ENCODE measurements around the gene MICAL2. TPM values are rescaled to one million over a fixed set of nuclear protein-coding genes. Genes with fewer than 3 reads are reported as not detected.

Gene MICAL2
- total RNA-seq, 1 donor from 2014 or later, result 10.0 TPM

DNA sequence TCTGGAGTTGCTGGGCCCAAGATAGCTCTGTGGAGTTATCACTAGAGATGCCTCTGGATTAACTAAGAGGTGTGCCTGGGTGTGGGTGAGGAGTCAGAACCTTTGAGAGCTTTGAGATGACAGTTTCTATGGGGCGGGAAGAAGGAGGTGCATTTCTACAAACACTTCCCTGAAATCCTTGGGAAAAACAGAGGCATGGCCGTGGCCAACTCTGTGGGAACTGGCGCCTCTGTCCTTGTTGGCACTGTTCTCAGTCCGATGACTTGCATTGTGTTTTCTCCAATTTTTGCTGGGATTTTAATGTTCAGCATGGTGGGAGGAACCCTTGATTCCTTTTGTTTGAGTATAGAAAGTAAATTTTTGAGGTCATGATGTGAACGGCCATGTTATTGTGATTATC, 151.2 kb downstream of the MICAL2 start:
- no peak for TF ChIP-seq CTCF (IDR thresholded peaks at IDR 0.05; ENCODE audit: unreplicated experiment)
- no peaks in the 10 kb centered on the region for H3K9me3 Mint-ChIP-seq (ENCODE audit: low read depth)
- H3K27me3 Mint-ChIP-seq, result no peaks in the 10 kb centered on the region
- H3K27ac Mint-ChIP-seq, result no peak overlapping the region
- H3K4me1 Mint-ChIP-seq (ENCODE audit: low read depth), result peaks cover 12% of the 10 kb centered on the region
- no peaks in the 10 kb centered on the region for H3K36me3 Mint-ChIP-seq (ENCODE audit: insufficient read depth)
- no peak overlapping the region for H3K4me3 Mint-ChIP-seq (ENCODE audit: low read depth)
- no peak for DNase-seq (ENCODE audit: low spot score, unreplicated experiment)

GRCh38 chr11:12263141-12263693, 152.8 kb downstream of the MICAL2 start:
- H3K9me3 Mint-ChIP-seq (ENCODE audit: low read depth), result no peaks in the 10 kb centered on the region
- peaks cover 4% of the 10 kb centered on the region for H3K27me3 Mint-ChIP-seq
- TF ChIP-seq CTCF (IDR thresholded peaks at IDR 0.05; ENCODE audit: unreplicated experiment), result no peak
- H3K4me3 Mint-ChIP-seq (ENCODE audit: low read depth), result no peak overlapping the region
- H3K4me1 Mint-ChIP-seq (ENCODE audit: low read depth), result peaks cover 13% of the 10 kb centered on the region
- no peak for DNase-seq (ENCODE audit: low spot score, unreplicated experiment)
- no peaks in the 10 kb centered on the region for H3K36me3 Mint-ChIP-seq (ENCODE audit: insufficient read depth)
- no peak overlapping the region for H3K27ac Mint-ChIP-seq

- no peak for DNase-seq (ENCODE audit: low spot score, unreplicated experiment)
- no peak for TF ChIP-seq CTCF (IDR thresholded peaks at IDR 0.05; ENCODE audit: unreplicated experiment)
- Mint-ChIP-seq H3K4me3 (ENCODE audit: low read depth) (no peak overlapping the region), H3K4me1 (ENCODE audit: low read depth) (peaks cover 12% of the 10 kb centered on the region), H3K9me3 (ENCODE audit: low read depth) (no peaks in the 10 kb centered on the region), H3K27ac (no peak overlapping the region), H3K27me3 (peaks cover 4% of the 10 kb centered on the region), H3K36me3 (ENCODE audit: insufficient read depth) (no peaks in the 10 kb centered on the region)
These were observed 154.0 kb downstream of the MICAL2 start for GRCh38 chr11:12264361-12264760.

DNA sequence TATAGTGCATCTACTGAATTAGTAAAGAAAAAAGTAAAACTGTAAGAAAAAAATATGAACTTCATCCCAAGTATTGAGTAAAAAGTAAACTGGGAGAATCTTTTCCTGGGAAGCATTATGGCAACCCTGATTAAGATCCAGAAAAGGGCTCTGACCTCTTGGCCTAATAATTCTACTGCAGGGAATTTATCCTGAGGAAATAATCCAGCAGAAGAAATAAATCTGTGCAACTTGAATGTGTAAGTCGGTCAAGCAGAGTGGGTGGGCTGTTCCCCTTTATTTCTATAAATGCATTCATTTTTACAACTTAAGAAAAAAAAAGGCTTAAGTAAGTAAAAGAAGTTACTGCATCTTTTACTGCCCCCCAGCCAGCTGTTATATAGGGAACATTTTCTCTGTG, 155.7 kb downstream of the MICAL2 start:
- H3K4me1 Mint-ChIP-seq (ENCODE audit: low read depth), result peaks cover 14% of the 10 kb centered on the region
- peaks cover 4% of the 10 kb centered on the region for H3K27me3 Mint-ChIP-seq
- no peaks in the 10 kb centered on the region for H3K9me3 Mint-ChIP-seq (ENCODE audit: low read depth)
- DNase-seq (ENCODE audit: low spot score, unreplicated experiment), result no peak
- H3K36me3 Mint-ChIP-seq (ENCODE audit: insufficient read depth), result no peaks in the 10 kb centered on the region
- TF ChIP-seq CTCF (IDR thresholded peaks at IDR 0.05; ENCODE audit: unreplicated experiment), result no peak
- H3K4me3 Mint-ChIP-seq (ENCODE audit: low read depth), result no peak overlapping the region
- no peak overlapping the region for H3K27ac Mint-ChIP-seq

- Mint-ChIP-seq H3K9me3 (ENCODE audit: low read depth) (no peaks in the 10 kb centered on the region), H3K27me3 (peaks cover 4% of the 10 kb centered on the region), H3K36me3 (ENCODE audit: insufficient read depth) (no peaks in the 10 kb centered on the region), H3K4me1 (ENCODE audit: low read depth) (peaks cover 14% of the 10 kb centered on the region), H3K27ac (no peak overlapping the region), H3K4me3 (ENCODE audit: low read depth) (no peak overlapping the region)
- TF ChIP-seq CTCF (IDR thresholded peaks at IDR 0.05; ENCODE audit: unreplicated experiment), result peak; percentile 15
- no peak for DNase-seq (ENCODE audit: low spot score, unreplicated experiment)
These were observed 156.6 kb downstream of the MICAL2 start for GRCh38 chr11:12266943-12267342.
